Mesendoderm (in vitro differentiated cells): ENCODE data around the gene B4GALNT4.

Source experiments
- DNase-seq: peaks from one replicate; pipeline ENCODE4 v3.0.0; 2013
- H2AK5ac ChIP-seq: 2 replicates; pipeline ENCODE4 v1.6.1; 2013; ENCODE audit warnings: low read length, inconsistent platforms
- H2BK120ac ChIP-seq: 2 replicates; pipeline ENCODE4 v1.6.1; 2013; ENCODE audit warnings: low read depth, mild to moderate bottlenecking, low read length, moderate library complexity, mixed read lengths
- H2BK15ac ChIP-seq: replicated peaks from 2 replicates; pipeline ENCODE4 v1.6.1; 2013; ENCODE audit warnings: low read depth, mild to moderate bottlenecking, moderate library complexity
- H2BK5ac ChIP-seq: 2 replicates; pipeline ENCODE4 v1.6.1; 2013; ENCODE audit warnings: low read length, inconsistent platforms
- H3K18ac ChIP-seq: 2 replicates; pipeline ENCODE4 v1.6.1; 2013; ENCODE audit warnings: mild to moderate bottlenecking, low read length, mixed read lengths
- H3K23ac ChIP-seq: one replicate; pipeline ENCODE4 v1.6.1; 2013; ENCODE audit warnings: low read length
- H3K27ac ChIP-seq: 2 replicates; pipeline ENCODE4 v1.5.1; 2013; ENCODE audit warnings: low read depth, mild to moderate bottlenecking, inconsistent platforms, low read length, moderate library complexity
- H3K27me3 ChIP-seq: 2 replicates; pipeline ENCODE4 v1.6.1; 2013; ENCODE audit warnings: low read length, control low read depth, mild to moderate bottlenecking, inconsistent platforms; ENCODE audit not compliant: insufficient read depth, poor library complexity
- H3K36me3 ChIP-seq: 2 replicates; pipeline ENCODE4 v1.6.1; 2013; ENCODE audit warnings: low read length, inconsistent platforms; ENCODE audit not compliant: control insufficient read depth, insufficient read depth
- H3K4ac ChIP-seq: one replicate; pipeline ENCODE4 v1.6.1; 2013; ENCODE audit warnings: low read depth, mild to moderate bottlenecking, low read length, moderate library complexity
- H3K4me1 ChIP-seq: 2 replicates; pipeline ENCODE4 v1.6.1; 2013; ENCODE audit warnings: low read depth, low read length, inconsistent platforms; ENCODE audit not compliant: control insufficient read depth
- H3K4me2 ChIP-seq: 2 replicates; pipeline ENCODE4 v1.6.1; 2013; ENCODE audit warnings: low read length
- H3K4me3 ChIP-seq: 2 replicates; pipeline ENCODE4 v1.5.1; 2013; ENCODE audit warnings: mild to moderate bottlenecking, low read length
- H3K56ac ChIP-seq: one replicate; pipeline ENCODE4 v1.6.1; 2013; ENCODE audit warnings: low read length
- H3K79me1 ChIP-seq: 2 replicates; pipeline ENCODE4 v1.6.1; 2013; ENCODE audit warnings: low read length, inconsistent platforms
- H3K79me2 ChIP-seq: 2 replicates; pipeline ENCODE4 v1.6.1; 2013; ENCODE audit warnings: mild to moderate bottlenecking, low read length; ENCODE audit not compliant: control insufficient read depth, insufficient read depth
- H3K9ac ChIP-seq: 2 replicates; pipeline ENCODE4 v1.6.1; 2013; ENCODE audit warnings: low read length, inconsistent platforms
- H4K5ac ChIP-seq: one replicate; pipeline ENCODE4 v1.6.1; 2013; ENCODE audit warnings: low read length
- H4K8ac ChIP-seq: one replicate; pipeline ENCODE4 v1.6.1; 2013; ENCODE audit warnings: low read depth, mild to moderate bottlenecking, control low read depth, low read length, moderate library complexity
- WGBS: extraction: QIAGEN DNeasy Blood & Tissue Kit; methylation state at CpG from one replicate; pipeline ENCODE4 v1.1.7; 2013; ENCODE audit warnings: low lambda C conversion rate, missing lambda C conversion rate; ENCODE audit not compliant: insufficient coverage; ENCODE audit errors: extremely low coverage; 5-methylcytosine and 5-hydroxymethylcytosine counted together

The B4GALNT4 gene

DNA sequence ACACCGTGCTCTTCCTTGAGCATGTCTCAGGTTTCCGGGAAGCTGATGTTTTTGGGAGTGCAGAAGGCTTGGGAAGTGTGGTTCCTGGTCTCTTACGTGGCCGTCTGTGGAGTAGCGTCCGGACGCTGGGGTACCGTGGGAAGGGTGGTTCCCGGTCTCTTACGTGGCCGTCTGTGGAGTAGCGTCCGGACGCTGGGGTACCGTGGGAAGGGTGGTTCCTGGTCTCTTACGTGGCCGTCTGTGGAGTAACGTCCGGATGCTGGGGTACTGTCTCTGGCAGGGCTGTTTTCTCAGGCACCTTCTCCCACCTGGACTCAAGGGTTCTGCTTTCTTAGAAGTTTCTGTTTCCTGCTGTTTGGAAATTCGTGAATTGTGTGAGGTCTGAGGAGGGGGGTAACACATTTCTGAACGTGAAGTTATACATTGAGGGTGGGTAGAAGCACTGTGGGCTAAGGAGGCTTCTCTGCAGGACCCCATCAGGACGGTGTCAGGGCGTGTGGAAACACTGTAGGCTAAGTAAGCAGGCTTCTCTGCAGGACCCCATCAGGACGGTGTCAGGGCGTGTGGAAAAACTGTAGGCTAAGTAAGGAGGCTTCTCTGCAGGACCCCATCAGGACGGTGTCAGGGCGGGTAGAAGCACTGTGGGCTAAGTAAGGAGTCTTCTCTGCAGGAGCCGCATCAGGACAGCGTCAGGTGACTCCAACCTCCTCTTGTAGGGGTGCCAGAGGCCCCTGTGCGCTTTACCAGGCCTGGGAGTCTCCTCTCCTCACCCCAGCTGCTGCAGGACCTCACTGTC lies 43.3 kb upstream of the B4GALNT4 start:
- DNase-seq = no peak
- Histone ChIP-seq H3K36me3 (no peaks in the 10 kb centered on the region), H2BK5ac (peak overlapping the region; percentile 13), H3K79me2 (no peaks in the 10 kb centered on the region), H2BK15ac (no peak overlapping the region), H3K18ac (peak overlapping the region; percentile 65), H3K23ac (no peak overlapping the region), H3K56ac (peak overlapping the region; percentile 76), H3K4ac (peak overlapping the region; percentile 81), H4K5ac (no peak overlapping the region), H3K27me3 (no peaks in the 10 kb centered on the region), H3K9ac (no peak overlapping the region), H3K79me1 (no peaks in the 10 kb centered on the region), H2AK5ac (peak overlapping the region; percentile 92), H2BK120ac (peak overlapping the region; percentile 2), H4K8ac (no peak overlapping the region), H3K27ac (no peak overlapping the region), H3K4me3 (no peak overlapping the region), H3K4me1 (peaks cover 5% of the 10 kb centered on the region), H3K4me2 (no peak overlapping the region)
- no CpG with 5 or more reads among the region's 30 CpGs for WGBS

DNA sequence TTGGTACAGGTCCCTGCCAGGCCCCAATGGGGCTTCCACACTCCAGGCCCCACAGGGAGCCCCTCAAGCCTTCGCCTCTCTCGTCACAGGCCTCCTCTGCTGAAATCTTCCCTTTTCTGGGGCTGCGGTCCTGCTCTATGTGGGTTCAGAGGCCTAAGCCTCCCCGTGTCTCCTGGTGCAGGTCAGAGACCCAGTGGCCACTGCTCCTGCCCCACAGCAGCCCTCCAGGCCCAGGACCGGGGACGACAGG lies 42.8 kb upstream of the B4GALNT4 start:
- WGBS = no CpG with 5 or more reads among the region's 6 CpGs
- DNase-seq = no peak
- peak overlapping the region; percentile 65 for H3K18ac ChIP-seq

GRCh38 chr11:326842-327580 lies 42.3 kb upstream of the B4GALNT4 start:
- Histone ChIP-seq H3K23ac (no peak overlapping the region), H3K36me3 (no peaks in the 10 kb centered on the region), H3K27me3 (no peaks in the 10 kb centered on the region), H3K4me2 (no peak overlapping the region), H3K4me1 (peaks cover 5% of the 10 kb centered on the region), H3K79me1 (no peaks in the 10 kb centered on the region), H2BK15ac (no peak overlapping the region), H2AK5ac (no peak overlapping the region), H3K27ac (no peak overlapping the region), H3K4ac (peak overlapping the region; percentile 81), H3K56ac (peak overlapping the region; percentile 76), H4K8ac (no peak overlapping the region), H4K5ac (no peak overlapping the region), H2BK120ac (peak overlapping the region; percentile 2), H2BK5ac (peak overlapping the region; percentile 13), H3K9ac (peak overlapping the region; percentile 6), H3K79me2 (no peaks in the 10 kb centered on the region), H3K18ac (peak overlapping the region; percentile 65), H3K4me3 (no peak overlapping the region)
- no peak for DNase-seq
- no CpG with 5 or more reads among the region's 19 CpGs for WGBS

More for the DNA sequence above, 42.8 kb upstream of the B4GALNT4 start:
- peak overlapping the region; percentile 13 for H2BK5ac ChIP-seq
- no peaks in the 10 kb centered on the region for H3K79me2 ChIP-seq
- no peaks in the 10 kb centered on the region for H3K36me3 ChIP-seq
- H3K27me3 ChIP-seq = no peaks in the 10 kb centered on the region
- H3K4me3 ChIP-seq = no peak overlapping the region
- peak overlapping the region; percentile 2 for H2BK120ac ChIP-seq
- H2BK15ac ChIP-seq = no peak overlapping the region
- H2AK5ac ChIP-seq = no peak overlapping the region
- peaks cover 5% of the 10 kb centered on the region for H3K4me1 ChIP-seq
- no peak overlapping the region for H3K4me2 ChIP-seq
- no peak overlapping the region for H3K9ac ChIP-seq
- H3K79me1 ChIP-seq = no peaks in the 10 kb centered on the region
- peak overlapping the region; percentile 81 for H3K4ac ChIP-seq
- no peak overlapping the region for H4K5ac ChIP-seq
- no peak overlapping the region for H3K27ac ChIP-seq
- no peak overlapping the region for H3K23ac ChIP-seq
- H3K56ac ChIP-seq = peak overlapping the region; percentile 76
- no peak overlapping the region for H4K8ac ChIP-seq

DNA sequence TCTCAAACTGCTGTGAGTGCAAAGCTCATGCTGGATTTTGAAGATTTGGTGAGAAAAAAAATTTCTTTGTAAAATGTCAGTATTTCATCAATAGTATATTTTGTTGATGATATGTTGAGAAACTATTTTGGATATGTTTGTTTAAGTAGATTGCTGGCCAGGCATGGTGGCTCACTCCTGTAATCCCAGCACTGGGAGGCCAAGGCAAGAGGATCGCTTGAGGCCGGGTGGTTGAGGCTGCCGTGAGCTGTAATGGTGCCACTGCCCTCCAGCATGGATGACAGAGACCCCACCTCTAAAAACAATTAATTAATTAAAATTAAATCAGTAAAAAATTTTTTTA lies 41.7 kb upstream of the B4GALNT4 start:
- Histone ChIP-seq H2BK5ac (no peak overlapping the region), H2BK120ac (no peak overlapping the region), H3K27ac (no peak overlapping the region), H3K9ac (no peak overlapping the region), H2AK5ac (no peak overlapping the region), H3K79me2 (no peaks in the 10 kb centered on the region), H3K56ac (no peak overlapping the region), H3K23ac (no peak overlapping the region), H3K4me3 (no peak overlapping the region), H3K4me2 (no peak overlapping the region), H3K27me3 (no peaks in the 10 kb centered on the region), H4K8ac (no peak overlapping the region), H3K18ac (no peak overlapping the region), H3K4me1 (peaks cover 5% of the 10 kb centered on the region), H3K79me1 (no peaks in the 10 kb centered on the region), H4K5ac (no peak overlapping the region), H3K4ac (no peak overlapping the region), H3K36me3 (no peaks in the 10 kb centered on the region), H2BK15ac (no peak overlapping the region)
- WGBS = no CpG with 5 or more reads among the region's 3 CpGs
- no peak for DNase-seq

GRCh38 chr11:328012-328411 lies 41.3 kb upstream of the B4GALNT4 start:
- no peak overlapping the region for H3K27ac ChIP-seq
- H2BK120ac ChIP-seq = no peak overlapping the region
- no peak overlapping the region for H4K8ac ChIP-seq
- H3K27me3 ChIP-seq = no peaks in the 10 kb centered on the region
- no peak overlapping the region for H3K18ac ChIP-seq
- H3K4me3 ChIP-seq = no peak overlapping the region
- peaks cover 5% of the 10 kb centered on the region for H3K4me1 ChIP-seq
- H2AK5ac ChIP-seq = no peak overlapping the region
- H3K79me1 ChIP-seq = no peaks in the 10 kb centered on the region
- H2BK5ac ChIP-seq = no peak overlapping the region
- H2BK15ac ChIP-seq = no peak overlapping the region
- H3K23ac ChIP-seq = no peak overlapping the region
- DNase-seq = no peak
- no peak overlapping the region for H3K56ac ChIP-seq
- no CpG with 5 or more reads among the region's 13 CpGs for WGBS
- H4K5ac ChIP-seq = no peak overlapping the region
- no peak overlapping the region for H3K9ac ChIP-seq
- no peak overlapping the region for H3K4ac ChIP-seq
- no peak overlapping the region for H3K4me2 ChIP-seq
- H3K36me3 ChIP-seq = no peaks in the 10 kb centered on the region
- H3K79me2 ChIP-seq = no peaks in the 10 kb centered on the region
